Tibial artery (tissue), 4 donors: ENCODE results near the gene GOLGB1.

ENCODE experiments used
- DNase-seq, 2 donors: peaks; one replicate each; pipeline ENCODE4 v3.0.0-alpha.2; 2019
- H3K27ac ChIP-seq, 2 donors: fragments of 200-600 bp; sonication (generic) in 1 of 2; 1 replicate in 1 of 2; 2 replicates in 1 of 2; pipeline ENCODE4 v1.5.1; 2018 to 2019; ENCODE audit warnings: mild to moderate bottlenecking in 1 of 2
- H3K27me3 ChIP-seq, 2 donors: fragments of 200-600 bp; sonication (generic) in 1 of 2; one replicate each; pipeline versions ENCODE4 v1.5.1 to v1.6.0; 2016 to 2019
- H3K36me3 ChIP-seq, 3 donors: fragments of 200-600 bp; sonication (generic) in 2 of 3; one replicate each; pipeline ENCODE4 v1.5.1; 2016 to 2019; ENCODE audit warnings: mild to moderate bottlenecking in 2 of 3
- H3K4me1 ChIP-seq, 4 donors: fragments of 200-600 bp; sonication (generic) in 2 of 4; 1 replicate in 3 of 4; 2 replicates in 1 of 4; pipeline ENCODE4 v1.5.1; 2016 to 2019
- H3K4me3 ChIP-seq, 2 donors: fragments of 200-600 bp; sonication (generic) in 1 of 2; 1 replicate in 1 of 2; 2 replicates in 1 of 2; pipeline ENCODE4 v1.5.1; 2018 to 2019; ENCODE audit warnings: mild to moderate bottlenecking in 2 of 2
- H3K9me3 ChIP-seq, 3 donors: fragments of 200-600 bp; sonication (generic) in 1 of 3; one replicate each; pipeline ENCODE4 v1.5.1; 2016 to 2019
- CTCF ChIP-seq, 2 experiments: fragments of 200-600 bp in 1 of 2; fragments of 450-650 bp in 1 of 2; IDR thresholded peaks; one replicate each; pipeline ENCODE4 v1.5.1; 2017 to 2019; ENCODE audit warnings: antibody characterized with exemption in 2 of 2, mild to moderate bottlenecking in 1 of 2, moderate library complexity in 1 of 2
- intact Hi-C: fragments of 100-400 bp; cut with DNase I; formaldehyde crosslinking; loops from one replicate; pipeline ENCODE4 v1.15.0; 2023; ENCODE audit warnings: low total_unique reads

Gene GOLGB1

DNA sequence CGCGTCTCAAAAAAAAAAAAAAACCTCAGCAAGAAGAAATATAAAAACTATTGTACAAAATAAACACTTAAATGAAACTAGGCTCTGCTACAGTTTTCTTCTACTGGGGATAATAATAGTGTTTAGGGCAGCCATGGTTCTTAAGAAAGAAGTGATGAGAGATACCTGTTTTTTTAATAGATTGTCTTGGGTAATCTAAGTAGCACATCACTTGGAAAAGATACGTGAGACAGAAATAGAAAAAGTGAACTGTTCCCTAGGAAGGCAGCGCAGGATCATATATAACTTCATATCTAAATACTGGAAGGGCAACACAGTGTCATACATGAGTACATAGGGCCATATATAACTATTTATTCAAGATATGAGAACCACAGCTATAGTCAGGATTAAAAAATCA is 11.9 kb downstream of the GOLGB1 start:
- TF ChIP-seq CTCF (IDR thresholded peaks at IDR 0.05), result no peak
- Histone ChIP-seq H3K4me1 (peaks cover 0 to 42% (median 14%) of the 10 kb centered on the region in 4 donors), H3K36me3 (no peaks in the 10 kb centered on the region), H3K27me3 (no peaks in the 10 kb centered on the region), H3K4me3 (no peak overlapping the region), H3K27ac (no peak overlapping the region), H3K9me3 (no peaks in the 10 kb centered on the region)
- no peak for DNase-seq
- intact Hi-C loops, result no loop called here

DNA sequence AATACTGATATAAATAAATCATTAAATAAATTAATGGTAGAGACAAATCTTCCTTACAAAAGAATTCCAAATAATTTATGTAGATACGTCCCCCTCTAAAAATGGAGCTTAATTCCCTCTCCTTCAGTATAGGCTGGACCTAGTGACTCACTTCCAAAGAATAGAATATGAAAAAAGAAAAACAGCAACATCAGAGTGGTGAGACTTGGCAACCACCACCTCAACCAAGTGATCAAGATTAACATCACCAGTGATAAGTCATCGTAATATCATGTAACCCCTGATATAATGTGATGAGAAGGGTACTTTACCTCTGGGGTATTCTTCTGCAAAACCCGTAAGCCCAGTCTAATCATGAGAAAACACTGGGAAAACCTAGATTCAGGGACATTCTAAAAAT is 13.4 kb downstream of the GOLGB1 start:
- intact Hi-C loops, result no loop called here
- H3K4me1 ChIP-seq, result peaks cover 0 to 46% (median 17%) of the 10 kb centered on the region in 4 donors
- H3K27me3 ChIP-seq, result no peaks in the 10 kb centered on the region
- DNase-seq, result no peak
- no peak overlapping the region for H3K27ac ChIP-seq
- TF ChIP-seq CTCF (IDR thresholded peaks at IDR 0.05), result no peak
- H3K9me3 ChIP-seq, result no peaks in the 10 kb centered on the region
- H3K36me3 ChIP-seq, result no peaks in the 10 kb centered on the region
- H3K4me3 ChIP-seq, result no peak overlapping the region

GRCh38 chr3:121735047-121735696 is 14.4 kb downstream of the GOLGB1 start:
- Histone ChIP-seq H3K27ac (no peak overlapping the region), H3K27me3 (no peaks in the 10 kb centered on the region), H3K9me3 (no peaks in the 10 kb centered on the region), H3K36me3 (no peaks in the 10 kb centered on the region), H3K4me1 (peaks cover 0 to 43% (median 15%) of the 10 kb centered on the region in 4 donors), H3K4me3 (no peak overlapping the region)
- intact Hi-C loops, result no loop called here
- no peak for DNase-seq
- TF ChIP-seq CTCF (IDR thresholded peaks at IDR 0.05), result no peak

GRCh38 chr3:121730940-121731687 is 18.4 kb downstream of the GOLGB1 start:
- no peak for DNase-seq
- no peak overlapping the region for H3K4me3 ChIP-seq
- H3K9me3 ChIP-seq, result no peaks in the 10 kb centered on the region
- no peak overlapping the region for H3K27ac ChIP-seq
- intact Hi-C loops, result no loop called here
- H3K4me1 ChIP-seq, result peaks cover 0 to 23% (median 4%) of the 10 kb centered on the region in 4 donors
- H3K27me3 ChIP-seq, result no peaks in the 10 kb centered on the region
- H3K36me3 ChIP-seq, result peaks cover 19 to 34% (median 25%) of the 10 kb centered on the region in 3 donors
- TF ChIP-seq CTCF (IDR thresholded peaks at IDR 0.05), result no peak

DNA sequence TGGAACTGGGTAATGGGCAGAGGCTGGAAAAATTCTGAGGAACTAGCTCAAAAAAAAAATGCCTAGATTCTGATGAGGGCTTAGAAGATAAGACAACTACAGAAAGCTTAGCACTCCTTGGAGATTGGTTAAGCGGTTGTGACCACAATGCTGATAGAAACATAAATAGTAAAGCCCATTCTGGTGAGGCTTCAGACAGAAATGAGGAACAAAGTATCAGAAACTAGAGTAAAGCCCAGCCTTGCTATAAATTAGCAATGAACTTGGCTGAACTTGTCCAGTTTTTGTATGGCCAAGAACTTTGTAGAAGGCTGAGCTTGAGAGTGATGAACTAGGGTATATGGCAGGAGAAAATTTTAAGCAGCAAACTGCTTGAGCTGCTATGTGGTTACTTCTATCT is 25.4 kb downstream of the GOLGB1 start:
- Histone ChIP-seq H3K27me3 (no peaks in the 10 kb centered on the region), H3K9me3 (no peaks in the 10 kb centered on the region), H3K4me1 (no peaks in the 10 kb centered on the region), H3K27ac (no peak overlapping the region), H3K36me3 (peaks cover 80 to 91% (median 83%) of the 10 kb centered on the region in 3 donors), H3K4me3 (no peak overlapping the region)
- intact Hi-C loops, result no loop called here
- TF ChIP-seq CTCF (IDR thresholded peaks at IDR 0.05), result no peak
- no peak for DNase-seq
